Esophagus squamous epithelium (tissue), 4 donors: ENCODE measurements around the gene PCSK6.

Experiments
- POLR2A ChIP-seq, 4 donors: fragments of 450-650 bp; IDR thresholded peaks; one replicate each; pipeline ENCODE4 v1.6.1; 2017; ENCODE audit warnings: antibody characterized with exemption in 4 of 4, mild to moderate bottlenecking in 4 of 4, moderate library complexity in 3 of 4
- TF ChIP-seq, protein P1 (sequence below), 6 experiments: fragments of 450-650 bp in 4 of 6; fragments of 200-600 bp in 2 of 6; sonication (generic) in 2 of 6; IDR thresholded peaks; one replicate each; pipeline ENCODE4 v1.5.1; 2016 to 2019; ENCODE audit warnings: antibody characterized with exemption in 6 of 6, mild to moderate bottlenecking in 4 of 6, moderate library complexity in 4 of 6

DNA sequence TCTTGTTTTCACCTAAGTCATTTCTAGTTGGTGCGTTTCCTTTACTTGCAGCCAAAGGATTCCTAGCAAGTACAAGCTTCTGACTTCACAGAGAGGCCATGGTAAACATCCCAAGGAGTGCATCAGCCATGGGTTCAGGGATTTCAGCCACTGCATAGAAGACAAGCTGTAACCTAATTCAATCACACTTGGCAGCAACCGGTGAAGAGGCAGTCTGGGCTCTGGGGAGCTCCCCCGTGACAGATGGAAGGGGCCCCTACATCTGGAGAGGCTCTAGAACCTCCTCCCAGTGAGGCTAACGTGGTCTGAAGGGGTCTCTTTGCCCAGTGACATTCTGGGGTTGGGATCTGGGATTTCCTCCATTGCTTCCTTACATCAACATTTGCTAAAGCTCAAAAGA lies 186.1 kb downstream of the PCSK6 start:
- TF ChIP-seq, protein P1, sequence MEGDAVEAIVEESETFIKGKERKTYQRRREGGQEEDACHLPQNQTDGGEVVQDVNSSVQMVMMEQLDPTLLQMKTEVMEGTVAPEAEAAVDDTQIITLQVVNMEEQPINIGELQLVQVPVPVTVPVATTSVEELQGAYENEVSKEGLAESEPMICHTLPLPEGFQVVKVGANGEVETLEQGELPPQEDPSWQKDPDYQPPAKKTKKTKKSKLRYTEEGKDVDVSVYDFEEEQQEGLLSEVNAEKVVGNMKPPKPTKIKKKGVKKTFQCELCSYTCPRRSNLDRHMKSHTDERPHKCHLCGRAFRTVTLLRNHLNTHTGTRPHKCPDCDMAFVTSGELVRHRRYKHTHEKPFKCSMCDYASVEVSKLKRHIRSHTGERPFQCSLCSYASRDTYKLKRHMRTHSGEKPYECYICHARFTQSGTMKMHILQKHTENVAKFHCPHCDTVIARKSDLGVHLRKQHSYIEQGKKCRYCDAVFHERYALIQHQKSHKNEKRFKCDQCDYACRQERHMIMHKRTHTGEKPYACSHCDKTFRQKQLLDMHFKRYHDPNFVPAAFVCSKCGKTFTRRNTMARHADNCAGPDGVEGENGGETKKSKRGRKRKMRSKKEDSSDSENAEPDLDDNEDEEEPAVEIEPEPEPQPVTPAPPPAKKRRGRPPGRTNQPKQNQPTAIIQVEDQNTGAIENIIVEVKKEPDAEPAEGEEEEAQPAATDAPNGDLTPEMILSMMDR (IDR thresholded peaks at IDR 0.05): no peak
- TF ChIP-seq POLR2A (IDR thresholded peaks at IDR 0.05): no peak
